HepG2 (cell line): Measurements from ENCODE around the gene NODAL. TPM values are rescaled to one million over a fixed set of nuclear protein-coding genes. Genes with fewer than 3 reads are reported as not detected.

ENCODE experiments used
- ATAC-seq: fragments of 200-7000 bp; cut with Tn5 transposase; 3 replicates; pipeline ENCODE4 v1.9.1; 2020; ENCODE audit warnings: mild to moderate bottlenecking, moderate library complexity
- BruUV-seq: library from RNA; stranded (reverse); fragments of 400-500 nt; replicated peaks from 2 replicates; lab custom pipeline; 2021; lab: Mats Ljungman, UMichigan
- CTCF ChIA-PET: fragments of 300-600 bp; formaldehyde crosslinking; extraction: SDS; loops from one replicate; lab custom pipeline; 2021; ENCODE audit warnings: low total read pairs, inconsistent platforms, low intra/inter-chr PET ratio; lab: Yijun Ruan, JAX
- POLR2A ChIA-PET: fragments of 350-600 bp; sonication (Branson Sonifier 250); formaldehyde crosslinking; loops from one replicate; lab custom pipeline; 2020; ENCODE audit warnings: antibody characterized with exemption, inconsistent platforms; lab: Yijun Ruan, JAX
- DNase-seq: peaks from one replicate; pipeline ENCODE4 v3.0.0-alpha.2; 2015; ENCODE audit warnings: low spot score
- FAIRE-seq: peaks from 3 replicates; lab custom pipeline; 2011; peaks lifted over from hg19 to GRCh38; lab: Jason Lieb, UNC
- H2AFZ ChIP-seq: one replicate; pipeline ENCODE4 v1.6.1; 2011; ENCODE audit warnings: low read length, inconsistent platforms
- H3K27ac ChIP-seq: fragments of 300-600 bp; 3 replicates; pipeline ENCODE4 v1.8.0; 2011; ENCODE audit warnings: mixed run types, mild to moderate bottlenecking, mixed read lengths, low read length, inconsistent platforms; ENCODE audit not compliant: insufficient read depth; ENCODE audit errors: extremely low read length
- H3K27me3 ChIP-seq, 2 experiments: fragments of 200-600 bp in 1 of 2; 2 replicates in 1 of 2; 3 replicates in 1 of 2; pipeline versions ENCODE4 v1.6.0 to v1.8.0; 2011; ENCODE audit warnings: low read length in 2 of 2, mild to moderate bottlenecking in 2 of 2, moderate library complexity in 2 of 2, inconsistent platforms in 1 of 2; ENCODE audit not compliant: insufficient read depth in 2 of 2, control insufficient read depth in 1 of 2
- H3K36me3 ChIP-seq, 2 experiments: fragments of 200-600 bp in 1 of 2; replicated peaks in 1 of 2; 2 replicates in 1 of 2; 3 replicates in 1 of 2; pipeline versions ENCODE4 v1.5.1 to v1.8.0; 2011; ENCODE audit warnings: low read length in 2 of 2, inconsistent platforms in 1 of 2; ENCODE audit not compliant: insufficient read depth in 2 of 2, control insufficient read depth in 1 of 2
- H3K4me1 ChIP-seq: 2 replicates; pipeline ENCODE4 v1.5.1; 2012; ENCODE audit warnings: low read length, inconsistent platforms; ENCODE audit not compliant: insufficient read depth
- H3K4me2 ChIP-seq: 2 replicates; pipeline ENCODE4 v1.6.0; 2011; ENCODE audit warnings: low read depth, low read length, inconsistent platforms
- H3K4me3 ChIP-seq, 3 experiments: fragments of 200-600 bp in 1 of 3; sonication (generic), shearing (Covaris generic) in 1 of 3; replicated peaks in 1 of 3; 2 replicates each; pipeline ENCODE4 v1.5.1; 2011 to 2016; ENCODE audit warnings: low read length in 3 of 3, inconsistent platforms in 2 of 3, low read depth in 2 of 3, mild to moderate bottlenecking in 2 of 3, control low read depth in 1 of 3, mixed read lengths in 1 of 3; ENCODE audit not compliant: insufficient read depth in 1 of 3
- H3K79me2 ChIP-seq: one replicate; pipeline ENCODE4 v1.6.1; 2011; ENCODE audit warnings: low read length, inconsistent platforms; ENCODE audit not compliant: insufficient read depth
- H3K9ac ChIP-seq: 2 replicates; pipeline ENCODE4 v1.6.0; 2011; ENCODE audit warnings: mild to moderate bottlenecking, low read depth, low read length, inconsistent platforms; ENCODE audit not compliant: insufficient read depth
- H3K9me3 ChIP-seq: 2 replicates; pipeline ENCODE4 v1.5.1; 2012; ENCODE audit warnings: mild to moderate bottlenecking, low read length
- H4K20me1 ChIP-seq: 2 replicates; pipeline ENCODE4 v1.6.0; 2011; ENCODE audit warnings: inconsistent platforms, mild to moderate bottlenecking, low read length, moderate library complexity; ENCODE audit not compliant: insufficient read depth
- NFIC ChIP-seq: IDR thresholded peaks from 2 replicates; pipeline ENCODE4 v1.6.1; 2012; ENCODE audit warnings: mild to moderate bottlenecking, low read length, inconsistent platforms
- ONECUT2 ChIP-seq: sonication (generic); formaldehyde crosslinking; IDR thresholded peaks from 2 replicates; pipeline ENCODE4 v1.4.0; 2020; ENCODE audit warnings: missing genetic modification reagents
- SRSF1 ChIP-seq: fragments of 200-400 bp; formaldehyde crosslinking; optimal IDR thresholded peaks from 2 replicates; pipeline ENCODE3; 2017; ENCODE audit warnings: mild to moderate bottlenecking, low read depth, low read length, moderate library complexity
- TEAD3 ChIP-seq: optimal IDR thresholded peaks from 2 replicates; pipeline ENCODE3; 2016; ENCODE audit warnings: borderline replicate concordance
- ZMYM4 ChIP-seq: sonication (generic); formaldehyde crosslinking; IDR thresholded peaks from 2 replicates; pipeline ENCODE4 v1.8.1; 2023; ENCODE audit warnings: mild to moderate bottlenecking, missing genetic modification reagents
- ZNF136 ChIP-seq: sonication (generic); formaldehyde crosslinking; IDR thresholded peaks from 2 replicates; pipeline ENCODE4 v1.8.1; 2022; ENCODE audit warnings: low read depth, mild to moderate bottlenecking, moderate library complexity, missing genetic modification reagents
- ZNF430 ChIP-seq: sonication (generic); formaldehyde crosslinking; IDR thresholded peaks from 2 replicates; pipeline ENCODE4 v1.9.0; 2021; ENCODE audit warnings: mild to moderate bottlenecking, missing genetic modification reagents
- WGBS: methylation state at CpG from one replicate; pipeline ENCODE4 v1.1.6; 2017; ENCODE audit warnings: low lambda C conversion rate; 5-methylcytosine and 5-hydroxymethylcytosine counted together
- in situ Hi-C: cut with HindIII; loops from 2 replicates; pipeline ENCODE4 v1.10.0; 2017; ENCODE audit warnings: low pct_unique_long_range_greater_than_20kb; ENCODE audit not compliant: extremely low pct_ligation_motif_present
- intact Hi-C: fragments of 100-400 bp; cut with micrococcal nuclease; formaldehyde crosslinking; loops from one replicate; pipeline ENCODE4 v1.10.0; 2022; ENCODE audit not compliant: unreplicated experiment
- polyA plus RNA-seq, 8 experiments: library from polyadenylated mRNA; depleted of rRNA in 3 of 8; stranded (reverse) in 7 of 8; unstranded in 1 of 8; fragments of >200 nt; fragmentation: Illumina TruSeq in 4 of 8; extraction: Trizol in 4 of 8; gene quantifications; 2 replicates each; pipeline versions ENCODE4 v1.2.1 to v1.2.3, GENCODE V29; 2011 to 2016; ENCODE audit warnings: low read depth in 4 of 8, missing spikeins in 1 of 8, mixed read lengths in 1 of 8; ENCODE audit not compliant: insufficient read depth in 1 of 8
- total RNA-seq, 5 experiments: library from RNA; depleted of rRNA; stranded (reverse); fragments of >200 nt; fragmentation: Illumina TruSeq; extraction: Trizol; gene quantifications; 2 replicates each; pipeline ENCODE4 v1.2.3, GENCODE V29; 2016; ENCODE audit warnings: low read depth in 1 of 5
- TF ChIP-seq, protein P1 (sequence below): IDR thresholded peaks from 2 replicates; pipeline ENCODE4 v1.6.1; 2018; ENCODE audit warnings: missing genetic modification reagents

The NODAL gene
- total and polyA plus RNA-seq, 2 of the 13 experiments (the other 11 are each of a cell fraction or from before 2014, with no cell fraction given): not detected

DNA sequence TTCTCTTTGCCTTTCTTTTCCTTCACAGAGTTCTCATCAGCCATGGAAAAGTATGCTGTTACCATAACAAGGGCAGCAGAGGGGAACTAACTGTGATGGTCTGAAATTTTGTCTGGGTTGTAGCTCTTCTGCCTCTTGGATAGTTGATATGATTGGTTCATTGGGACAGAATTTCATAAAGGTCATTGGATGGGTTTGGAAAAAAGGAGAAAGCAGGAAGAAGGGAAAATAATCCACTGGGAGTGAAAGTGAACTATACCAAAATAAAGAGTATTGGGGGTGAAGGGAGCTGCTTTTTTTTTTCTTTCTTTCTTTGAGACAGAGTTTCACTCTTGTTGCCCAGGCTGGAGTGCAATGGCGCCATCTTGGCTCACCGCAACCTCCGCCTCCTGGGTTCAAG is 31.7 kb downstream of the NODAL start:
- DNase-seq (no peak), ATAC-seq (no peak), FAIRE-seq (no peak)
- POLR2A ChIA-PET: interaction anchor here (1.1 to 1.7 kb wide), 2 partner anchors 21 to 86 kb away, joined by 3 read pairs; no protein-coding TSS in a partner anchor
- CTCF ChIA-PET: no interaction called here
- no peak overlapping the region for H2AFZ ChIP-seq
- intact Hi-C loops: no loop called here
- WGBS: 98% methylated on average over 3 of the region's 3 CpGs
- H3K27me3 ChIP-seq: no peaks in the 10 kb centered on the region; a peak in 1 of 5 replicates
- peaks cover 51% of the 10 kb centered on the region for H4K20me1 ChIP-seq
- peaks cover 70% of the 10 kb centered on the region for H3K79me2 ChIP-seq
- no peak overlapping the region for H3K4me2 ChIP-seq
- H3K4me1 ChIP-seq: peaks cover 68% of the 10 kb centered on the region
- peaks cover 2 to 16% of the 10 kb centered on the region in 2 experiments; a peak in 3 of 5 replicates for H3K36me3 ChIP-seq
- no peak overlapping the region for H3K9ac ChIP-seq
- TF ChIP-seq ZNF136 (CRISPR knock-in tag): no peak
- TF ChIP-seq, protein P1, sequence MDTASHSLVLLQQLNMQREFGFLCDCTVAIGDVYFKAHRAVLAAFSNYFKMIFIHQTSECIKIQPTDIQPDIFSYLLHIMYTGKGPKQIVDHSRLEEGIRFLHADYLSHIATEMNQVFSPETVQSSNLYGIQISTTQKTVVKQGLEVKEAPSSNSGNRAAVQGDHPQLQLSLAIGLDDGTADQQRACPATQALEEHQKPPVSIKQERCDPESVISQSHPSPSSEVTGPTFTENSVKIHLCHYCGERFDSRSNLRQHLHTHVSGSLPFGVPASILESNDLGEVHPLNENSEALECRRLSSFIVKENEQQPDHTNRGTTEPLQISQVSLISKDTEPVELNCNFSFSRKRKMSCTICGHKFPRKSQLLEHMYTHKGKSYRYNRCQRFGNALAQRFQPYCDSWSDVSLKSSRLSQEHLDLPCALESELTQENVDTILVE (CRISPR knock-in tag): no peak
- no peak for TF ChIP-seq NFIC
- TF ChIP-seq TEAD3 (CRISPR knock-in tag): no peak
- no peak for TF ChIP-seq ZMYM4 (CRISPR knock-in tag)
- no peak for TF ChIP-seq ZNF430 (CRISPR knock-in tag)
- no peak for TF ChIP-seq ONECUT2
- no peak for TF ChIP-seq SRSF1
- in situ Hi-C loops: no loop called here
- H3K9me3 ChIP-seq: no peaks in the 10 kb centered on the region
- no TSS peak for BruUV-seq
- no peak overlapping the region for H3K27ac ChIP-seq
- H3K4me3 ChIP-seq: no peak overlapping the region
